Lung (tissue), 12 donors: Measurements from ENCODE around the gene BIRC5. TPM values are rescaled to one million over a fixed set of nuclear protein-coding genes. Genes with fewer than 3 reads are reported as not detected.

ENCODE experiments used
- ATAC-seq: fragments of 200-7000 bp; cut with Tn5 transposase; one replicate; pipeline ENCODE4 v1.9.1; 2020; ENCODE audit warnings: moderate number of reproducible peaks; ENCODE audit not compliant: insufficient read depth, low FRiP score
- DNase-seq, 3 donors: peaks; one replicate each; pipeline ENCODE4 v3.0.0-alpha.2; 2013 to 2017
- H3K27ac ChIP-seq, 2 donors: one replicate each; pipeline ENCODE4 v1.5.1; 2013; ENCODE audit warnings: mild to moderate bottlenecking in 2 of 2, moderate library complexity in 2 of 2, control low read depth in 1 of 2, inconsistent platforms in 1 of 2, low read depth in 1 of 2, low read length in 1 of 2
- H3K27me3 ChIP-seq, 3 donors: one replicate each; pipeline ENCODE4 v1.5.1; 2013; ENCODE audit warnings: low read length in 2 of 3; ENCODE audit not compliant: control insufficient read depth in 3 of 3, insufficient read depth in 3 of 3
- H3K36me3 ChIP-seq, 4 donors: one replicate each; pipeline ENCODE4 v1.5.1; 2013; ENCODE audit warnings: low read length in 4 of 4, mild to moderate bottlenecking in 1 of 4, moderate library complexity in 1 of 4; ENCODE audit not compliant: control insufficient read depth in 4 of 4, insufficient read depth in 4 of 4
- H3K4me1 ChIP-seq, 5 donors: one replicate each; pipeline ENCODE4 v1.5.1; 2013; ENCODE audit warnings: low read length in 5 of 5, mild to moderate bottlenecking in 2 of 5, moderate library complexity in 1 of 5; ENCODE audit not compliant: control insufficient read depth in 5 of 5, insufficient read depth in 5 of 5
- H3K4me3 ChIP-seq: one replicate; pipeline ENCODE4 v1.5.1; 2013; ENCODE audit warnings: mild to moderate bottlenecking, control low read depth, moderate library complexity
- H3K9ac ChIP-seq, 2 donors: one replicate each; pipeline ENCODE4 v1.5.1; 2013; ENCODE audit warnings: low read length in 2 of 2, control low read depth in 1 of 2; ENCODE audit not compliant: insufficient read depth in 1 of 2
- H3K9me3 ChIP-seq, 4 donors: one replicate each; pipeline ENCODE4 v1.5.1; 2013; ENCODE audit warnings: low read length in 3 of 4, mild to moderate bottlenecking in 1 of 4, moderate library complexity in 1 of 4; ENCODE audit not compliant: control insufficient read depth in 4 of 4, insufficient read depth in 3 of 4
- WGBS, 2 donors: extraction: QIAGEN DNeasy Blood & Tissue Kit; methylation state at CpG; one replicate each; pipeline ENCODE4 v1.1.7; 2013; 5-methylcytosine and 5-hydroxymethylcytosine counted together
- polyA plus RNA-seq, 2 donors: library from polyadenylated mRNA; stranded (reverse); fragments of 200-250 nt; gene quantifications; one replicate each; pipeline ENCODE4 v1.2.1, GENCODE V29; 2013
- total RNA-seq, 2 donors: library from RNA; depleted of rRNA in 1 of 2; stranded (reverse); fragments of >200 nt in 1 of 2; gene quantifications; one replicate each; pipeline ENCODE4 v1.2.1, GENCODE V29; 2014 to 2021
- TF ChIP-seq, protein P1 (sequence below): IDR thresholded peaks from 2 replicates; pipeline ENCODE4 v1.5.1; 2012; ENCODE audit warnings: mild to moderate bottlenecking; ENCODE audit errors: control extremely low read depth, extremely low read depth
- donor health status: control.
- donor health status: control.
- donor health status: Bipolar disorder and iron deficiency.
- donor health status: healthy.
- donor health status: DM: yes; HTN: yes; CAD: no.

Gene BIRC5
- total and polyA plus RNA-seq, 4 donors: 1.1 to 11.2 (median 2.4) TPM

DNA sequence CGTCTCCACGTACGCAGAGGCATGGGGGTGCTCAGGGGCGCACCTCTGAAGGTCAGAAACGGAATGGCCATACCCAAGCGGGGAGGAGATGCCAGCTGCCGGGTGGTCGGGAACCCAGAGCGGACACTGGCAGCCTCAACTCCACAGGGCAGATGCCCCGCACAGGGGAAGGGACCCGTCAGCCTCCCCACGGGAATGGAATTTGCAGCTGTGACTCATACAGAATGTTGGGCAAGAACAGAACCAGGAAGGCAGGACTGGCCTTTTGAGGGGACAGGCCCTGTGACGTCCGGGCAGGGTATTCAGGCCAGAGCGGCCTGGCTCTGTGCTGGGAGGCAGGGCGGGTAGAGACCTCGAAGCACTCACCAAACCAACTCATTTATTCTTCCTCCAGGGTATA lies 34.7 kb upstream of the BIRC5 start:
- H3K9ac ChIP-seq: no peak overlapping the region
- H3K9me3 ChIP-seq: no peaks in the 10 kb centered on the region
- H3K4me3 ChIP-seq: no peak overlapping the region
- no peaks in the 10 kb centered on the region for H3K36me3 ChIP-seq
- H3K27ac ChIP-seq: peak overlapping the region in 1 of 2 donors; percentile 58
- peaks cover 0 to 20% (median 0%) of the 10 kb centered on the region in 5 donors for H3K4me1 ChIP-seq
- no peaks in the 10 kb centered on the region for H3K27me3 ChIP-seq
- DNase-seq: no peak
- WGBS, 2 donors: 76 to 90% methylated on average over 17 of the region's 17 CpGs
- TF ChIP-seq, protein P1, sequence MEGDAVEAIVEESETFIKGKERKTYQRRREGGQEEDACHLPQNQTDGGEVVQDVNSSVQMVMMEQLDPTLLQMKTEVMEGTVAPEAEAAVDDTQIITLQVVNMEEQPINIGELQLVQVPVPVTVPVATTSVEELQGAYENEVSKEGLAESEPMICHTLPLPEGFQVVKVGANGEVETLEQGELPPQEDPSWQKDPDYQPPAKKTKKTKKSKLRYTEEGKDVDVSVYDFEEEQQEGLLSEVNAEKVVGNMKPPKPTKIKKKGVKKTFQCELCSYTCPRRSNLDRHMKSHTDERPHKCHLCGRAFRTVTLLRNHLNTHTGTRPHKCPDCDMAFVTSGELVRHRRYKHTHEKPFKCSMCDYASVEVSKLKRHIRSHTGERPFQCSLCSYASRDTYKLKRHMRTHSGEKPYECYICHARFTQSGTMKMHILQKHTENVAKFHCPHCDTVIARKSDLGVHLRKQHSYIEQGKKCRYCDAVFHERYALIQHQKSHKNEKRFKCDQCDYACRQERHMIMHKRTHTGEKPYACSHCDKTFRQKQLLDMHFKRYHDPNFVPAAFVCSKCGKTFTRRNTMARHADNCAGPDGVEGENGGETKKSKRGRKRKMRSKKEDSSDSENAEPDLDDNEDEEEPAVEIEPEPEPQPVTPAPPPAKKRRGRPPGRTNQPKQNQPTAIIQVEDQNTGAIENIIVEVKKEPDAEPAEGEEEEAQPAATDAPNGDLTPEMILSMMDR: no peak
- peak; percentile 42 for ATAC-seq

DNA sequence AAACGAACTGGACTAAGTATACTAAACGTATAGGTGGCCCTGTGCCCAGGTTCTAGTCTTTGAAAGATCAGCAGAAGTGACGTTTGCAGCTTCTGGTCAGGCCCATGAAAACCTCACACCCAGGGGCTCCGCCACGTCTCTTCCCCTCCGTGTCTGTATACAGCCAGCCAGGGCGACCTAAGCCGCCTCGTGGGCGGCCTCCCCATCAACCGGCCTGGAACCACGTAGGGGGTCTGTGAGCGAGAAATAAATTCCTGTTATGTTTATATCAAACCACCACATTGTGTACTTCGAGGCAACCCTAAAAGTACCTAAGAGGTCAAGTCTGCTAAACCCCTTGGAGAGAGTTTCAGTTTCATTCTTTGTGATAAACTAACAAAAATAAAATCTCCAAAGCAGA lies 34.0 kb upstream of the BIRC5 start:
- H3K9me3 ChIP-seq: no peaks in the 10 kb centered on the region
- no peaks in the 10 kb centered on the region for H3K36me3 ChIP-seq
- peak overlapping the region in 1 of 2 donors; percentile 2 for H3K27ac ChIP-seq
- H3K4me1 ChIP-seq: peaks cover 0 to 22% (median 0%) of the 10 kb centered on the region in 5 donors
- peak overlapping the region in 1 of 2 donors; percentile 65 for H3K9ac ChIP-seq
- ATAC-seq: no peak
- DNase-seq: peak; percentile 45 to 70 (median 52)
- 57 to 58% methylated on average over 14 of the region's 14 CpGs for WGBS, 2 donors
- H3K4me3 ChIP-seq: no peak overlapping the region
- no peaks in the 10 kb centered on the region for H3K27me3 ChIP-seq
- TF ChIP-seq, protein P1: no peak

DNA sequence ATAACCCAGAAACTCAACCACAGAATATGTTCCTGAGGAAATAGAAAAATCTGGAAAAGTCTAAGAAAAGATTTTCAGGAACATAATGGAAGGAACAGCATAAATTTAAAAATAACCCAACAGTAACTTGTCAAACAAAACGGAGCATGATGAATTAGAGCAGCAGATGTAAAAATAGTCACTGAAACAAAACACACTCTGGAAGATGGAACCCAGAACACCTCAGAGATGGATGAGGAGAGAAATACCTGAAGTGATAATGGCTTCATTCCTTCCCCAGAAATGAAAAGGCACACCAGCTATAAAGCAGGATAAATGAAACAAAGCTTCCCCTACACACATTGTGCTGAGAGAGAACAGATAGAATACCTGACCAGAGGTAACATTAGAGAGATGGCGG lies 33.5 kb upstream of the BIRC5 start:
- WGBS, 2 donors: 73 to 82% methylated on average over 2 of the region's 2 CpGs
- Histone ChIP-seq H3K4me1 (peaks cover 0 to 26% (median 1%) of the 10 kb centered on the region in 5 donors), H3K9ac (peak overlapping the region in 1 of 2 donors; percentile 65), H3K27me3 (no peaks in the 10 kb centered on the region), H3K27ac (no peak overlapping the region), H3K4me3 (no peak overlapping the region), H3K9me3 (no peaks in the 10 kb centered on the region), H3K36me3 (no peaks in the 10 kb centered on the region)
- TF ChIP-seq, protein P1: no peak
- DNase-seq (no peak), ATAC-seq (no peak)

DNA sequence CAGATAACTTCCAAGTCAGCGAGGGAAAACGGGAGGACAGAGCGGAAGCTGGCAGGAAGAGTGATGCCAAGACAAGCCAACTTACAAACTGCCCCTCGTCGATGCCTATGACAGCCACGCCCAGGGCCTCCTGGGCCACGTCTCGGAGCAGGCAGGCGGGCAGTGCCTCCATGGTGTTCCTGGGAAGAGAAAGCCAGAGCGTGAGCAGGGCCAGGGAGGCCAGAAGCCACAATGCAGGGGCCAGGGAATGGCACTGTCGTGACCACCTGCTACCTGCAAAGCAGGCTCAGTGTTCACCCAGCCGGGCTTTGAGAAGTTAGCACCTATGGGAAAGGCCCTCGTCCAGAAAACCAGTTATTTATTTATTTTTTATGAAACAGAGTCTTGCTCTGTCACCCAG lies 31.5 kb upstream of the BIRC5 start:
- no peaks in the 10 kb centered on the region for H3K36me3 ChIP-seq
- H3K9ac ChIP-seq: no peak overlapping the region
- 94 to 97% methylated on average over 13 of the region's 13 CpGs for WGBS, 2 donors
- no peaks in the 10 kb centered on the region for H3K27me3 ChIP-seq
- no peak overlapping the region for H3K27ac ChIP-seq
- TF ChIP-seq, protein P1: no peak
- H3K4me1 ChIP-seq: peaks cover 0 to 38% (median 6%) of the 10 kb centered on the region in 5 donors
- ATAC-seq (no peak), DNase-seq (no peak)
- no peak overlapping the region for H3K4me3 ChIP-seq
- no peaks in the 10 kb centered on the region for H3K9me3 ChIP-seq
